Neural progenitor cell (in vitro differentiated cells): Measurements from ENCODE around the gene IL17REL.

Experiments
- CTCF ChIP-seq: fragments of 200-600 bp; sonication (generic); IDR thresholded peaks from 2 replicates; pipeline ENCODE4 v1.5.1; 2017; ENCODE audit warnings: antibody characterized with exemption, mild to moderate bottlenecking
- EZH2 ChIP-seq: fragments of 200-600 bp; sonication (generic); IDR thresholded peaks from 2 replicates; pipeline ENCODE4 v1.6.1; 2017; ENCODE audit warnings: antibody characterized with exemption, mild to moderate bottlenecking, moderate library complexity
- EZH2phosphoT487 ChIP-seq: fragments of 200-600 bp; sonication (generic); IDR thresholded peaks from 2 replicates; pipeline ENCODE4 v1.6.1; 2017; ENCODE audit warnings: antibody characterized with exemption

GRCh38 chr22:50049299-50050195 lies 37.0 kb upstream of the IL17REL start:
- no peak for TF ChIP-seq EZH2
- TF ChIP-seq CTCF: no peak
- TF ChIP-seq EZH2phosphoT487: no peak
